BLaER1 treated with 17β-estradiol and CSF1 and Interleukin-3, amounts not matched to agents 10 nM and 100 nM (cell line): Measurements from ENCODE around the gene PPDPF.

ENCODE experiments used
- H3K27ac ChIP-seq, 11 experiments: shearing (Covaris generic); formaldehyde crosslinking; 2 replicates each; pipeline ENCODE4 v1.8.1; 2022
- H3K27me3 ChIP-seq, 11 experiments: shearing (Covaris generic); formaldehyde crosslinking; 2 replicates each; pipeline ENCODE4 v1.8.1; 2022
- H3K36me3 ChIP-seq, 11 experiments: shearing (Covaris generic); formaldehyde crosslinking; 2 replicates each; pipeline ENCODE4 v1.8.1; 2022
- H3K4me1 ChIP-seq, 10 experiments: shearing (Covaris generic); formaldehyde crosslinking; 2 replicates each; pipeline ENCODE4 v1.8.1; 2022
- H3K4me2 ChIP-seq, 11 experiments: shearing (Covaris generic); formaldehyde crosslinking; 2 replicates each; pipeline ENCODE4 v1.8.1; 2022
- H3K4me3 ChIP-seq, 10 experiments: shearing (Covaris generic); formaldehyde crosslinking; 2 replicates each; pipeline ENCODE4 v1.8.1; 2022
- H3K9ac ChIP-seq, 11 experiments: shearing (Covaris generic); formaldehyde crosslinking; 2 replicates each; pipeline ENCODE4 v1.8.1; 2022
- H3K9me3 ChIP-seq, 11 experiments: shearing (Covaris generic); formaldehyde crosslinking; replicated peaks in 1 of 11; 2 replicates each; pipeline ENCODE4 v1.8.1; 2022
- H4K20me1 ChIP-seq, 11 experiments: shearing (Covaris generic); formaldehyde crosslinking; 2 replicates each; pipeline ENCODE4 v1.8.1; 2022
- Cebpa-rat ChIP-seq, 11 experiments: shearing (Covaris generic); IDR thresholded peaks; 2 replicates each; pipeline ENCODE4 v1.8.1; 2022

Gene PPDPF

DNA sequence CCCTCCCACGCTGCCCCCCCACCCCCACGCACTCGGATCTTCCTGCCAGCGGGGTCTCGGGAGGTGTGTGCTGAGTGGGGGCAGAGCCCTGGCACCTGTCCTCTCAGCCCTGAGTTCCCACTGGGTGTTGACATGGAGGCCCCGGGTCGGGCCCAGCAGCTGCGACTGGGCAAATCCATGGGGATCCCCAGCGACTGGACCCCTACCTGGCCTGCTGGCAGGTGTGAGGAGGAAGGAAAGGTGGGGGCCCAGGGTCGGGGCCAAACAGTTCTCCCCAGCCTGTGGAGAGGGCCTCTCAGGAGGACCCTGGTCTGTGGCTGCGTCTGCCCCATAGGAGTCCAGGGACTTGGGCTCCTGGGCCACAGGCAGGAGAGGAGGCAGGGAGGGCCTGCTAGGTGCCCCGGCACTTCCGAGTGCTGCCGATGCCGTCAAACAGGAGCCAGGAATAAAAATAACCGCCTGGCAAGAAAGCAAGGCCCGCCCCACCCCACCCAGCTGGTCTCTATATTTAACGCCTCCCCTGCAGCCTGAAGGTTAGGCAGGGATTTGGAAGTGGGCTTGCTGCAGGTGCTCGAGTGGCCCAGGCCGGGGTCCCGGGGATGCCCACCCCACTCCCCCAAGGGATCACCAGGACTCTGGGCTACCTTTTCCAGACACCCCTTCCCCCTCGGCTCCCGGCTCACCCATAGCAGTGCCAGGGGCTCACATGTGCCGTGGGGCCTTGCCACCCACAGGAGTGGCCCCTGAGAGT, 20.2 kb upstream of the PPDPF start:
- no peak overlapping the region for H3K27ac ChIP-seq
- H4K20me1 ChIP-seq: peaks cover 0 to 44% (median 25%) of the 10 kb centered on the region in 11 experiments; a peak in 16 of 22 replicates
- H3K4me1 ChIP-seq: peaks cover 5 to 74% (median 60%) of the 10 kb centered on the region in 10 experiments; a peak in 18 of 20 replicates
- H3K36me3 ChIP-seq: peaks cover 0 to 5% (median 0%) of the 10 kb centered on the region in 11 experiments; a peak in 4 of 22 replicates
- no peak for TF ChIP-seq Cebpa-rat (IDR thresholded peaks at IDR 0.05)
- H3K9ac ChIP-seq: no peak overlapping the region
- H3K9me3 ChIP-seq: peaks cover 12 to 17% (median 14%) of the 10 kb centered on the region in 11 experiments
- peak overlapping the region in 8 of 11 experiments; percentile 77 to 97 (median 93); a peak in 14 of 22 replicates for H3K4me2 ChIP-seq
- peaks cover 15 to 44% (median 23%) of the 10 kb centered on the region in 11 experiments for H3K27me3 ChIP-seq
- no peak overlapping the region for H3K4me3 ChIP-seq

DNA sequence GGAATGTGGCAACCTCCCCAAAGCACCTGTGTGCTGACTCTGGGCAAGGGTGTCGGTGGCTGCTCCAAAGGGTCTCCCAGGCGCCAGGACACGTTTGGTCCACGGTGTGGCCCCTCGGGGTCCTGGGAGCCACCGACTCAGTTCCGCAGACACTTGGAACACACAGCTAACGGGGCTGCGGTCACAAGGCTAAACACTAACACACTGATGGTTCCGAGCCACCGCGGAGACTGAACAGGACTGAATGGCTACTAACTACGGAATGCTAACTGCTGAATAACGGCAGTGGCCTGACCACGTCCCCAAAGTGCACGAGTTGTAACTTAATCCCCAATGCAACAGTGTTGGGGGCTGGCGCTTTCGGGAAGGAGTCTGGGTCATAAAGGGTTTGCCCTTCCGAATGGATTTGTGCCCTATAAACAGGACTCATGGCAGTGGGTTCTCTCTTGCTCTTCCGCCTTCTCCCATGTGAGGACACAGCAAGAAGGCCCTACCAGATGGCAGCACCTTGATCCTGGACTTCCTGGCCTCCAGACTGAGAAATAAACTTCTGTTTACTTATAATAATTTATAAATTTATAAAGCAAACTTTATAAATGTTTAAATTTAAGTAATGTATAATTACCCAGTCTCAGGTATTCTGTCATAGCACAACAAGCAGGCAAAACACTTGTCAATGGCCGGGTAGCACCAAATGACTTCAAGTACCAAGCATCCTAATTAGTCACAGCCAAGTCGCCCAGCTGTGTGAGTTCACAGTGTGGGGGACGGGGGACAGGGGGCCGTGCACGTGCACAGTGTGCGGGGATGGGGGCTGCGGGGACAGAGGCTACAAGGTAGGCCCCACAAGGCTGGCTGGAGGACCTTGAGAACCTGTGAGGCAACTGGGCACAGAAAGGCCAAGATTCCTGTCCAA, 19.4 kb upstream of the PPDPF start:
- H3K4me2 ChIP-seq: peak overlapping the region in 8 of 11 experiments; percentile 33 to 94 (median 82); a peak in 13 of 22 replicates
- no peak for TF ChIP-seq Cebpa-rat (IDR thresholded peaks at IDR 0.05)
- no peak overlapping the region for H3K27ac ChIP-seq
- H3K4me1 ChIP-seq: peaks cover 5 to 70% (median 59%) of the 10 kb centered on the region in 10 experiments; a peak in 18 of 20 replicates
- H4K20me1 ChIP-seq: peaks cover 0 to 36% (median 16%) of the 10 kb centered on the region in 11 experiments; a peak in 16 of 22 replicates
- H3K36me3 ChIP-seq: no peaks in the 10 kb centered on the region
- no peak overlapping the region for H3K4me3 ChIP-seq
- no peak overlapping the region for H3K9ac ChIP-seq
- peaks cover 15 to 44% (median 23%) of the 10 kb centered on the region in 11 experiments for H3K27me3 ChIP-seq
- peaks cover 18 to 25% (median 22%) of the 10 kb centered on the region in 11 experiments for H3K9me3 ChIP-seq

DNA sequence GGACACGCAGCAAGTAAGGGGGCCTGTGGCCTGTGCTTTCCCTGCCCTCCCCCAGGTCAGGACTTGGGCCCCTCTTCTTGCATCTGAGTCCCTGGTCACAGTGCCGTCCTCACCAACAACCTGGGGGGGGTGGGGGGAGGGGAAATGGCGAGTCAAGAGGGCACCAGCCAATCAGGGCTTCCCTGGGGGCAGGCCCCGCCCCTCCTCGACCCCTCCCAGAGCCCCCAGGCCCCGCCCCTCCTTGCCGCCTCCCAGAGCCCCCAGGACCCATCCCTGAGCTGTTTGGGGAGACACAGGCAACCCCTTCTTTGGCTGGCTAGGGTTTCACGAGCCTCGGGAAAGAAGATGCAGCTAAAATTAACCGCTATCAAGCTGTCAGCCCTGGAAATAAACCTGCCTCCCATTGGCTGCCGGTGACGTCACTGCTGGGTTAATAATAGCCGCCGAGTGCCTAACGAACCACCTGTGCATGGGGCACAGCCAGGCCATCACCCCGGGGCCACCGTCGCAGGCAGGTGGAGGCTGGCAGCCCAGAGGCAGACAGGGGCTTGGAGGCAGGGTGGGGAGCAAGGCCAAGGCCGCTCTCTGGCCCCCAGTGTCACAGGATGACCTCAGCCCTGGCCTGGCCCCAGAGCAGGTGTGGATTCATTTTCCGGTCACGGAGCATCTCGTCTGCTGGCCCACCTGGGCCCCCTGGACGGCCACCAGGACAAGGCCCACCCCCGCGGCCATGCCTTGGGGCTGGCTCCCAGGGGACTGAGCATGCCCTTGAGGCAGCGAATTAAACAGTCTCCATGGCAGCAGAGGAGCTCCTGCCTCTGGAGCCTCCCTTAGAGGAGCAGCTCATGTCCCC, 18.5 kb upstream of the PPDPF start:
- no peak for TF ChIP-seq Cebpa-rat (IDR thresholded peaks at IDR 0.05)
- H3K9ac ChIP-seq: peak overlapping the region in 3 of 11 experiments; percentile 18 to 52 (median 43); a peak in 4 of 22 replicates

DNA sequence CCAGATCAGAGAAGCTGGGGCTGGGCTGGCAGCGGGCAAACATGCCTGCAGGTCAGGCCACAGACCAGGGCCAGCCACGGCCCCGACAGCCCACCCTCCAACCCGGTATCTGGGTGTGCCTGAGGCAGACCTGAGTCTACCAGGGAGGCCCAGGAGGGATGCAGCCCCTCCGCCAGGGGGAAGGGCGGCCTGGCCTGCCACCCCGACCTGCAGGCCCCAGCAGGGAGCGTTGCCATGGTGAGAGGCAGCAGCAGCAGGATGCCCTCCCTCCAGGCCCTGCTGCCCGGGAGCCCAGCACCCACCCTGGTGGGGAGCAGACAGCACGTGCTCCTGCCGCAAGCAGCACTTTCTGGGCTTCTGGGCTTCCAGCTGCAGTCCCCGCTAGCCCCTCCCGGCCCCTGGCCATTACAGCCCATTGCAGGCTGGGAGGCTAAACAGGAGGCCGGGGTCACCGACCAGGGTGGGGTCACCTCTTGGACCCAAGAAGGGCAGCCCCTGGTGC, 17.8 kb upstream of the PPDPF start:
- Histone ChIP-seq H3K27me3 (peaks cover 6 to 29% (median 9%) of the 10 kb centered on the region in 11 experiments), H3K36me3 (no peaks in the 10 kb centered on the region), H4K20me1 (peaks cover 0 to 22% (median under 1%) of the 10 kb centered on the region in 11 experiments; a peak in 12 of 22 replicates), H3K27ac (no peak overlapping the region), H3K4me1 (peaks cover 5 to 55% (median 45%) of the 10 kb centered on the region in 10 experiments; a peak in 18 of 20 replicates), H3K9ac (peak overlapping the region in 3 of 11 experiments; percentile 18 to 52 (median 43); a peak in 4 of 22 replicates), H3K4me3 (no peak overlapping the region), H3K9me3 (peaks cover 18 to 27% (median 24%) of the 10 kb centered on the region in 11 experiments), H3K4me2 (peak overlapping the region in 9 of 11 experiments; percentile 37 to 94 (median 77); a peak in 17 of 22 replicates)
- no peak for TF ChIP-seq Cebpa-rat (IDR thresholded peaks at IDR 0.05)

More for the DNA sequence above, 18.5 kb upstream of the PPDPF start:
- peaks cover 18 to 27% (median 24%) of the 10 kb centered on the region in 11 experiments for H3K9me3 ChIP-seq
- 0 out of 20 replicates have a peak overlapping the region, but pooled peaks of 1 of the 10 experiments have one; percentile 27 for H3K4me3 ChIP-seq
- peaks cover 0 to 29% (median 8%) of the 10 kb centered on the region in 11 experiments; a peak in 14 of 22 replicates for H4K20me1 ChIP-seq
- peaks cover 5 to 61% (median 51%) of the 10 kb centered on the region in 10 experiments; a peak in 18 of 20 replicates for H3K4me1 ChIP-seq
- peaks cover 13 to 36% (median 16%) of the 10 kb centered on the region in 11 experiments for H3K27me3 ChIP-seq
- H3K4me2 ChIP-seq: peak overlapping the region in 9 of 11 experiments; percentile 37 to 94 (median 77); a peak in 17 of 22 replicates
- H3K27ac ChIP-seq: no peak overlapping the region
- no peaks in the 10 kb centered on the region for H3K36me3 ChIP-seq

DNA sequence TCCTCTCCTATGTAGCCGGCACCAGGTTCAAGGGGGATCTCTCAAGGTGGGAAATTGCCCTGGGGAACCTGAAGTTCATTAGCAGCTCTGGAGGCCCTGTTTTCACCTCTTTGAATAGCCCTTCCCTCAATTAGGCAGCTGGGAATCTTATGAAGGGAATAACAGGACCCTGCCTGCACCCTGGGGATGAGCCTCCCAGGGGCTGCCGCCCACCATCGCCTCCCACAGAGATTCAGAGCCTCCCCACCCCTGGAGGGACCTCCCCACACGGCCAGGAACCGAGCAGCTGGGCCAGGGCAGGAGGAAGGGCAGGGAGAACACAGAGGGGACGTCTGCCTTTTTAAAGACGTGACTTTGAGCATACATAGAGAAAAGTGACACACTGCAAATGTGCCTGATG, 17.0 kb upstream of the PPDPF start:
- H4K20me1 ChIP-seq: peaks cover 0 to 17% (median 0%) of the 10 kb centered on the region in 11 experiments; a peak in 4 of 22 replicates
- no peak overlapping the region for H3K27ac ChIP-seq
- no peak overlapping the region; a peak in 1 of 22 replicates for H3K9ac ChIP-seq
- no peak overlapping the region for H3K4me3 ChIP-seq
- H3K36me3 ChIP-seq: no peaks in the 10 kb centered on the region
- TF ChIP-seq Cebpa-rat (IDR thresholded peaks at IDR 0.05): no peak
- H3K27me3 ChIP-seq: peaks cover 0 to 21% (median 1%) of the 10 kb centered on the region in 11 experiments; a peak in 11 of 22 replicates
- H3K9me3 ChIP-seq: peaks cover 18 to 34% (median 24%) of the 10 kb centered on the region in 11 experiments
- peaks cover 0 to 56% (median 44%) of the 10 kb centered on the region in 10 experiments; a peak in 16 of 20 replicates for H3K4me1 ChIP-seq
- H3K4me2 ChIP-seq: peak overlapping the region in 5 of 11 experiments; percentile 51 to 94 (median 88); a peak in 7 of 22 replicates

DNA sequence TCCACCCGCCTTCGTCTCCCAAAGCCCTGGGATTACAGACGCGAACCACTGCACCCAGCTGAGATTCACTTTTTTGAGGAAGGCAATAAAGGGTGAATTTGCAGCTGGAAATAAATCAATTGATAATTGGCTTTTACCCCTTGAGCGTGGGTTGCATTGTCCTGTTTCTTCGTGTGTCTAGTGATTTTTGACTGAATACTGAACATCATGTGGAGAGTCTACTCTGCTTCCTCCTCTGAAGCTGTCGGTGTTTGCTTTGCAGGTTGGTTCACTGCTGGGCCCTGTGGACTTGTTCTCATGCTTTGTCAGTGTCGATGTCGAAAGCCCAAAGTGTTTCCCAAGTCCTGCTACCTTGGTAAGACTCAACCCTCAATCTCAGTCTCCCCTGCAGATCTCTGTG, 15.9 kb upstream of the PPDPF start:
- H3K36me3 ChIP-seq: no peaks in the 10 kb centered on the region
- H3K9ac ChIP-seq: no peak overlapping the region
- no peak overlapping the region for H3K4me2 ChIP-seq
- peaks cover 0 to 11% (median 0%) of the 10 kb centered on the region in 11 experiments; a peak in 7 of 22 replicates for H3K27me3 ChIP-seq
- peaks cover 0 to 51% (median 39%) of the 10 kb centered on the region in 10 experiments; a peak in 16 of 20 replicates for H3K4me1 ChIP-seq
- no peak overlapping the region for H3K27ac ChIP-seq
- peaks cover 0 to 17% (median 0%) of the 10 kb centered on the region in 11 experiments; a peak in 4 of 22 replicates for H4K20me1 ChIP-seq
- H3K4me3 ChIP-seq: no peak overlapping the region
- H3K9me3 ChIP-seq: peaks cover 18 to 34% (median 24%) of the 10 kb centered on the region in 11 experiments
- TF ChIP-seq Cebpa-rat (IDR thresholded peaks at IDR 0.05): no peak

DNA sequence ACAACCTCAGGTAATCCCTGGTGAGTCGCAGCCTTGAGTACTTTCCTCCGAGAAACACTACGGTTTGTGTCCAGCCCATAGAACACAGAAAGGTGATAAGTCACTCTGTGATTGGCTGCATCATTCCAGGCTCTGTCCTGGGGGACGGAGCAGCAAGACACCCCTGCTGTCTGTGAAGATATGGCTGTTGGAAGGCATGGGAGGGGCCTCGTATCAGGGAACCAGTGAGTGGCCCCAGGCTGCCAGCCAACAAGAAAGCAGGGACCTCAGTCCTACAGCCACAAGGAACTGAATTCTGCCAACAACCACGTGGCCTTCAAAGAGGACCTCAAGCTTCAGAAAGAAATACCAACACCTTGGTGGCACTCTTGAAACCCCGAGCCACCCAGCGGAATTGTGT, 15.3 kb upstream of the PPDPF start:
- no peak for TF ChIP-seq Cebpa-rat (IDR thresholded peaks at IDR 0.05)
- Histone ChIP-seq H3K27ac (no peak overlapping the region), H3K9me3 (peaks cover 18 to 34% (median 24%) of the 10 kb centered on the region in 11 experiments), H3K4me3 (no peak overlapping the region), H3K4me2 (no peak overlapping the region), H3K4me1 (peaks cover 0 to 45% (median 34%) of the 10 kb centered on the region in 10 experiments; a peak in 16 of 20 replicates), H3K36me3 (no peaks in the 10 kb centered on the region), H4K20me1 (peaks cover 0 to 17% (median 0%) of the 10 kb centered on the region in 11 experiments; a peak in 4 of 22 replicates), H3K9ac (no peak overlapping the region), H3K27me3 (peaks cover 0 to 5% (median 0%) of the 10 kb centered on the region in 11 experiments; a peak in 1 of 22 replicates)
